ENCODE data around the gene SLC8A1.

GRCh38 chr2:40281021-40281940, 170.6 kb downstream of the SLC8A1 start:
- TF ChIP-seq EZH2phosphoT487 (IDR thresholded peaks at IDR 0.05; ENCODE audit: borderline replicate concordance) (no peak), CTCF (conservative IDR thresholded peaks at IDR 0.05; ENCODE audit: low read length) (no peak)
